ENCODE measurements around the gene CHAT. TPM values are rescaled to one million over a fixed set of nuclear protein-coding genes. Genes with fewer than 3 reads are reported as not detected.

The CHAT gene
- total RNA-seq, 1 experiment from 2014 or later: not detected

GRCh38 chr10:49587981-49588380 lies 25.9 kb upstream of the CHAT start:
- Mint-ChIP-seq H3K27me3 (ENCODE audit: low read depth) (peaks cover 4% of the 10 kb centered on the region; the same call in 1 of the 2 replicates), H3K27ac (no peak overlapping the region), H3K36me3 (ENCODE audit: insufficient read depth in 1 of 3, low read depth in 3 of 3) (no peaks in the 10 kb centered on the region), H3K4me3 (no peak overlapping the region), H3K9me3 (no peaks in the 10 kb centered on the region), H3K4me1 (peaks cover 0 to 3% of the 10 kb centered on the region in 2 experiments; a peak in 1 of 4 replicates)
- Histone ChIP-seq H2BK5ac (ENCODE audit: insufficient read length, low read length) (no peak overlapping the region), H3K18ac (ENCODE audit: insufficient read length, low read depth, low read length) (no peak overlapping the region), H3K4me1 (ENCODE audit: insufficient read depth, low read length) (no peaks in the 10 kb centered on the region), H3K23me2 (ENCODE audit: insufficient read length, low read depth, low read length, poor library complexity, severe bottlenecking) (no peaks in the 10 kb centered on the region), H2AFZ (ENCODE audit: low read length) (no peak overlapping the region), H2BK15ac (ENCODE audit: low read depth, low read length) (no peak overlapping the region), H4K20me1 (ENCODE audit: control insufficient read depth, insufficient read depth, insufficient read length) (no peaks in the 10 kb centered on the region), H4K8ac (replicated peaks; ENCODE audit: insufficient read length, low read depth, low read length) (no peak overlapping the region), H3K14ac (ENCODE audit: insufficient read depth, low read length) (no peak overlapping the region), H3K4me2 (ENCODE audit: insufficient read depth, insufficient read length, low read length) (no peak overlapping the region), H4K91ac (ENCODE audit: insufficient read length, low read depth, low read length) (no peak overlapping the region), H2AK5ac (ENCODE audit: insufficient read length, low read length) (no peak overlapping the region), H3K79me2 (ENCODE audit: insufficient read depth, low read length) (no peaks in the 10 kb centered on the region), H3K4ac (ENCODE audit: low read depth, low read length) (no peak overlapping the region), H3K27me3 (ENCODE audit: insufficient read depth, low read length) (no peaks in the 10 kb centered on the region), H3K79me1 (ENCODE audit: insufficient read depth, low read depth, low read length, poor library complexity, severe bottlenecking) (no peaks in the 10 kb centered on the region), H4K5ac (ENCODE audit: insufficient read length, low read depth, low read length) (no peak overlapping the region), H2BK12ac (ENCODE audit: insufficient read length, low read depth, low read length) (no peak overlapping the region), H3K23ac (ENCODE audit: insufficient read length, low read depth, low read length) (no peak overlapping the region), H2BK120ac (ENCODE audit: low read depth, low read length, poor library complexity, severe bottlenecking) (no peak overlapping the region), H3K27ac (ENCODE audit: insufficient read length, low read depth, low read length) (no peak overlapping the region), H3K9me3 (ENCODE audit: control insufficient read depth, low read depth, low read length) (no peaks in the 10 kb centered on the region), H3K9ac (ENCODE audit: extremely low read depth, insufficient read length, low read length) (no peak overlapping the region), H3T11ph (ENCODE audit: low read length) (no peak overlapping the region), H3K56ac (ENCODE audit: insufficient read length, low read depth, low read length) (no peak overlapping the region), H2BK20ac (ENCODE audit: low read depth, low read length, poor library complexity, severe bottlenecking) (no peak overlapping the region)
- whole genome bisulfite sequencing (ENCODE audit: extremely low coverage, insufficient read length, low lambda C conversion rate): no CpG with 5 or more reads among the region's 4 CpGs
- TF ChIP-seq, protein P1, sequence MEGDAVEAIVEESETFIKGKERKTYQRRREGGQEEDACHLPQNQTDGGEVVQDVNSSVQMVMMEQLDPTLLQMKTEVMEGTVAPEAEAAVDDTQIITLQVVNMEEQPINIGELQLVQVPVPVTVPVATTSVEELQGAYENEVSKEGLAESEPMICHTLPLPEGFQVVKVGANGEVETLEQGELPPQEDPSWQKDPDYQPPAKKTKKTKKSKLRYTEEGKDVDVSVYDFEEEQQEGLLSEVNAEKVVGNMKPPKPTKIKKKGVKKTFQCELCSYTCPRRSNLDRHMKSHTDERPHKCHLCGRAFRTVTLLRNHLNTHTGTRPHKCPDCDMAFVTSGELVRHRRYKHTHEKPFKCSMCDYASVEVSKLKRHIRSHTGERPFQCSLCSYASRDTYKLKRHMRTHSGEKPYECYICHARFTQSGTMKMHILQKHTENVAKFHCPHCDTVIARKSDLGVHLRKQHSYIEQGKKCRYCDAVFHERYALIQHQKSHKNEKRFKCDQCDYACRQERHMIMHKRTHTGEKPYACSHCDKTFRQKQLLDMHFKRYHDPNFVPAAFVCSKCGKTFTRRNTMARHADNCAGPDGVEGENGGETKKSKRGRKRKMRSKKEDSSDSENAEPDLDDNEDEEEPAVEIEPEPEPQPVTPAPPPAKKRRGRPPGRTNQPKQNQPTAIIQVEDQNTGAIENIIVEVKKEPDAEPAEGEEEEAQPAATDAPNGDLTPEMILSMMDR (conservative IDR thresholded peaks at IDR 0.05): no peak
- no peak for DNase-seq
